Natural killer cell (primary cell): ENCODE results near the gene PPIP5K1. TPM values are rescaled to one million over a fixed set of nuclear protein-coding genes. Genes with fewer than 3 reads are reported as not detected.

Experiments
- ATAC-seq, 3 donors: fragments of 150-1000 bp in 2 of 3; fragments of 200-7000 bp in 1 of 3; cut with Tn5 transposase; 1 replicate in 1 of 3; 2 replicates in 2 of 3; pipeline ENCODE4 v1.10.0; 2021; ENCODE audit warnings: mild to moderate bottlenecking in 2 of 3, moderate library complexity in 2 of 3
- DNase-seq, 2 donors: peaks; one replicate each; pipeline versions ENCODE4 v3.0.0 to v3.0.0-alpha.2; 2013 to 2021; ENCODE audit warnings: mixed read lengths in 1 of 2
- H3K27ac ChIP-seq: one replicate; pipeline ENCODE4 v1.5.1; 2013; ENCODE audit warnings: mild to moderate bottlenecking, low read length
- H3K27me3 ChIP-seq: one replicate; pipeline ENCODE4 v1.6.1; 2013; ENCODE audit warnings: low read length; ENCODE audit not compliant: control insufficient read depth, insufficient read depth
- H3K36me3 ChIP-seq: one replicate; pipeline ENCODE4 v1.6.1; 2013; ENCODE audit warnings: low read length; ENCODE audit not compliant: control insufficient read depth, insufficient read depth
- H3K4me1 ChIP-seq: one replicate; pipeline ENCODE4 v1.6.1; 2013; ENCODE audit warnings: low read length; ENCODE audit not compliant: control insufficient read depth, insufficient read depth
- H3K4me3 ChIP-seq: one replicate; pipeline ENCODE4 v1.5.1; 2013; ENCODE audit warnings: low read length
- H3K9me3 ChIP-seq: one replicate; pipeline ENCODE4 v1.6.1; 2013; ENCODE audit warnings: low read length; ENCODE audit not compliant: control insufficient read depth, insufficient read depth
- H3K27ac Mint-ChIP-seq, 2 donors: one replicate each; pipeline ENCODE4 v1.8.0; 2022; ENCODE audit warnings: mild to moderate bottlenecking in 2 of 2, mixed read lengths in 2 of 2, moderate library complexity in 1 of 2
- H3K27me3 Mint-ChIP-seq, 2 donors: one replicate each; pipeline ENCODE4 v1.8.0; 2022; ENCODE audit warnings: low read depth in 2 of 2, mixed read lengths in 2 of 2
- H3K36me3 Mint-ChIP-seq: one replicate; pipeline ENCODE4 v1.8.0; 2022; ENCODE audit warnings: mixed read lengths
- H3K4me1 Mint-ChIP-seq, 2 donors: one replicate each; pipeline ENCODE4 v1.8.0; 2022; ENCODE audit warnings: mixed read lengths in 2 of 2
- H3K4me3 Mint-ChIP-seq: one replicate; pipeline ENCODE4 v1.8.0; 2022; ENCODE audit warnings: mild to moderate bottlenecking, moderate library complexity, mixed read lengths
- H3K9me3 Mint-ChIP-seq, 2 donors: one replicate each; pipeline ENCODE4 v1.8.0; 2022; ENCODE audit warnings: mixed read lengths in 2 of 2
- CTCF ChIP-seq: fragments of 200-600 bp; IDR thresholded peaks from one replicate; pipeline ENCODE4 v1.8.0; 2022; ENCODE audit warnings: antibody characterized with exemption
- WGBS: methylation state at CpG from one replicate; pipeline ENCODE4 v1.1.7; 2013; ENCODE audit warnings: missing lambda C conversion rate; ENCODE audit not compliant: insufficient coverage; 5-methylcytosine and 5-hydroxymethylcytosine counted together
- intact Hi-C: fragments of 100-400 bp; cut with micrococcal nuclease; formaldehyde crosslinking; loops from one replicate; pipeline ENCODE4 v1.14.2; 2022
- total RNA-seq, 4 donors: library from RNA; stranded (reverse); fragments of 120-200 nt in 1 of 4; gene quantifications; one replicate each; pipeline versions ENCODE4 v1.2.3 to v1.2.4, GENCODE V29; 2013 to 2022

PPIP5K1 gene
- total RNA-seq, 3 donors from 2014 or later (not counting 1 experiment from before 2014, with no cell fraction given) = 28.2 to 45.9 (median 38.2) TPM

GRCh38 chr15:43517354-43518196, 72.4 kb downstream of the PPIP5K1 start, which contains the start of gene MAP1A:
TSS of gene MAP1A (plus strand) at chr15:43517608. CDS start at chr15:43521474, 3,866 bp downstream.
- ATAC-seq = peak in 2 of 3 donors; percentile 10 to 26
- Mint-ChIP-seq H3K4me3 (peak within 1 kb of the TSS; percentile 30), H3K27me3 (peaks cover 38 to 42% of the 10 kb centered on the region in 2 donors), H3K9me3 (no peaks in the 10 kb centered on the region), H3K4me1 (peaks cover 15 to 25% of the 10 kb centered on the region in 2 donors), H3K27ac (peak within 1 kb of the TSS in 1 of 2 donors; percentile 65), H3K36me3 (no peaks in the 10 kb centered on the region)
- H3K4me3 ChIP-seq = no peak within 1 kb of the TSS
- no peaks in the 10 kb centered on the region for H3K36me3 ChIP-seq
- peaks cover 11% of the 10 kb centered on the region for H3K4me1 ChIP-seq
- no peak for TF ChIP-seq CTCF
- no peaks in the 10 kb centered on the region for H3K9me3 ChIP-seq
- intact Hi-C loops = no loop called here
- 10% methylated on average over 3 of the region's 15 CpGs for WGBS
- no peak within 1 kb of the TSS for H3K27ac ChIP-seq
- DNase-seq = no peak
- peaks cover 11% of the 10 kb centered on the region for H3K27me3 ChIP-seq

GRCh38 chr15:43516801-43517353, 73.1 kb downstream of the PPIP5K1 start:
- Histone ChIP-seq H3K4me1 (peaks cover 11% of the 10 kb centered on the region), H3K9me3 (no peaks in the 10 kb centered on the region), H3K27me3 (peaks cover 11% of the 10 kb centered on the region), H3K36me3 (no peaks in the 10 kb centered on the region), H3K4me3 (no peak overlapping the region), H3K27ac (no peak overlapping the region)
- no peak for DNase-seq
- no peak for TF ChIP-seq CTCF
- intact Hi-C loops = no loop called here
- ATAC-seq = no peak
- Mint-ChIP-seq H3K27ac (no peak overlapping the region), H3K9me3 (no peaks in the 10 kb centered on the region), H3K4me3 (no peak overlapping the region), H3K36me3 (no peaks in the 10 kb centered on the region), H3K4me1 (peaks cover 15 to 29% of the 10 kb centered on the region in 2 donors), H3K27me3 (peaks cover 35 to 48% of the 10 kb centered on the region in 2 donors)
- WGBS = 64% methylated on average over 4 of the region's 4 CpGs

GRCh38 chr15:43516185-43516584, 73.8 kb downstream of the PPIP5K1 start:
- Histone ChIP-seq H3K27me3 (peaks cover 11% of the 10 kb centered on the region), H3K4me3 (no peak overlapping the region), H3K27ac (no peak overlapping the region), H3K9me3 (no peaks in the 10 kb centered on the region), H3K4me1 (peaks cover 15% of the 10 kb centered on the region), H3K36me3 (no peaks in the 10 kb centered on the region)
- Mint-ChIP-seq H3K9me3 (no peaks in the 10 kb centered on the region), H3K27ac (no peak overlapping the region), H3K36me3 (no peaks in the 10 kb centered on the region), H3K4me1 (peaks cover 22 to 36% of the 10 kb centered on the region in 2 donors), H3K4me3 (no peak overlapping the region), H3K27me3 (peaks cover 39 to 55% of the 10 kb centered on the region in 2 donors)
- intact Hi-C loops = no loop called here
- DNase-seq (no peak), ATAC-seq (no peak)
- no peak for TF ChIP-seq CTCF
- WGBS = 60% methylated on average over 4 of the region's 5 CpGs
